Rectal smooth muscle tissue (tissue), 1 donor: Measurements from ENCODE around the gene SYT1.

Experiments
- H3K27ac ChIP-seq: one replicate; pipeline ENCODE4 v1.7.0; 2013; ENCODE audit warnings: low read depth, low read length, inconsistent platforms
- H3K27me3 ChIP-seq: one replicate; pipeline ENCODE4 v1.7.0; 2013; ENCODE audit warnings: low read length; ENCODE audit not compliant: control insufficient read depth, insufficient read depth
- H3K36me3 ChIP-seq: one replicate; pipeline ENCODE4 v1.7.0; 2013; ENCODE audit warnings: low read length; ENCODE audit not compliant: control insufficient read depth, insufficient read depth
- H3K4me1 ChIP-seq: one replicate; pipeline ENCODE4 v1.7.0; 2013; ENCODE audit warnings: low read length; ENCODE audit not compliant: control insufficient read depth, insufficient read depth
- H3K4me3 ChIP-seq: one replicate; pipeline ENCODE4 v1.7.0; 2013; ENCODE audit warnings: low read length
- H3K9ac ChIP-seq: one replicate; pipeline ENCODE4 v1.7.0; 2013; ENCODE audit warnings: low read length

The SYT1 gene

GRCh38 chr12:79439175-79439825 is 574.7 kb downstream of the SYT1 start:
- H3K27me3 ChIP-seq = no peaks in the 10 kb centered on the region
- H3K36me3 ChIP-seq = no peaks in the 10 kb centered on the region
- H3K27ac ChIP-seq = no peak overlapping the region
- H3K9ac ChIP-seq = no peak overlapping the region
- H3K4me1 ChIP-seq = no peaks in the 10 kb centered on the region
- H3K4me3 ChIP-seq = no peak overlapping the region

GRCh38 chr12:79441534-79441933 is 577.0 kb downstream of the SYT1 start:
- H3K4me3 ChIP-seq = no peak overlapping the region
- H3K4me1 ChIP-seq = no peaks in the 10 kb centered on the region
- no peak overlapping the region for H3K9ac ChIP-seq
- no peaks in the 10 kb centered on the region for H3K36me3 ChIP-seq
- H3K27me3 ChIP-seq = no peaks in the 10 kb centered on the region
- no peak overlapping the region for H3K27ac ChIP-seq

- no peak overlapping the region for H3K27ac ChIP-seq
- H3K27me3 ChIP-seq = no peaks in the 10 kb centered on the region
- no peak overlapping the region for H3K4me3 ChIP-seq
- H3K36me3 ChIP-seq = no peaks in the 10 kb centered on the region
- H3K4me1 ChIP-seq = no peaks in the 10 kb centered on the region
- no peak overlapping the region for H3K9ac ChIP-seq
Measured at GRCh38 chr12:79442396-79442795, 577.8 kb downstream of the SYT1 start.

GRCh38 chr12:79444089-79444488 is 579.5 kb downstream of the SYT1 start:
- Histone ChIP-seq H3K9ac (no peak overlapping the region), H3K36me3 (no peaks in the 10 kb centered on the region), H3K4me1 (no peaks in the 10 kb centered on the region), H3K27ac (no peak overlapping the region), H3K4me3 (no peak overlapping the region), H3K27me3 (no peaks in the 10 kb centered on the region)

GRCh38 chr12:79448816-79449215 is 584.2 kb downstream of the SYT1 start:
- Histone ChIP-seq H3K9ac (no peak overlapping the region), H3K27ac (no peak overlapping the region), H3K4me3 (no peak overlapping the region), H3K27me3 (no peaks in the 10 kb centered on the region), H3K36me3 (no peaks in the 10 kb centered on the region), H3K4me1 (peaks cover 13% of the 10 kb centered on the region)

GRCh38 chr12:79451365-79451764 is 586.8 kb downstream of the SYT1 start:
- peaks cover 26% of the 10 kb centered on the region for H3K4me1 ChIP-seq
- no peaks in the 10 kb centered on the region for H3K27me3 ChIP-seq
- no peaks in the 10 kb centered on the region for H3K36me3 ChIP-seq
- H3K4me3 ChIP-seq = no peak overlapping the region
- H3K9ac ChIP-seq = no peak overlapping the region
- H3K27ac ChIP-seq = peak overlapping the region; percentile 25

GRCh38 chr12:79451978-79452377 is 587.4 kb downstream of the SYT1 start:
- H3K27me3 ChIP-seq = no peaks in the 10 kb centered on the region
- H3K9ac ChIP-seq = no peak overlapping the region
- H3K36me3 ChIP-seq = no peaks in the 10 kb centered on the region
- H3K4me1 ChIP-seq = peaks cover 26% of the 10 kb centered on the region
- H3K4me3 ChIP-seq = no peak overlapping the region
- peak overlapping the region; percentile 25 for H3K27ac ChIP-seq

GRCh38 chr12:79452906-79453305 is 588.3 kb downstream of the SYT1 start:
- Histone ChIP-seq H3K27ac (peak overlapping the region; percentile 25), H3K27me3 (no peaks in the 10 kb centered on the region), H3K4me1 (peaks cover 26% of the 10 kb centered on the region), H3K36me3 (no peaks in the 10 kb centered on the region), H3K4me3 (no peak overlapping the region), H3K9ac (no peak overlapping the region)

- no peak overlapping the region for H3K4me3 ChIP-seq
- H3K36me3 ChIP-seq = no peaks in the 10 kb centered on the region
- no peak overlapping the region for H3K27ac ChIP-seq
- H3K9ac ChIP-seq = no peak overlapping the region
- H3K4me1 ChIP-seq = peaks cover 26% of the 10 kb centered on the region
- no peaks in the 10 kb centered on the region for H3K27me3 ChIP-seq
Measured at GRCh38 chr12:79453820-79454219, 589.2 kb downstream of the SYT1 start.

GRCh38 chr12:79454338-79454843 is 589.8 kb downstream of the SYT1 start:
- no peaks in the 10 kb centered on the region for H3K27me3 ChIP-seq
- H3K36me3 ChIP-seq = no peaks in the 10 kb centered on the region
- H3K4me1 ChIP-seq = peaks cover 26% of the 10 kb centered on the region
- no peak overlapping the region for H3K27ac ChIP-seq
- H3K9ac ChIP-seq = no peak overlapping the region
- H3K4me3 ChIP-seq = no peak overlapping the region

- peaks cover 26% of the 10 kb centered on the region for H3K4me1 ChIP-seq
- peak overlapping the region; percentile 49 for H3K27ac ChIP-seq
Measured at GRCh38 chr12:79455286-79455685, 590.7 kb downstream of the SYT1 start.

GRCh38 chr12:79482323-79482722 is 617.7 kb downstream of the SYT1 start:
- H3K36me3 ChIP-seq = no peaks in the 10 kb centered on the region
- no peaks in the 10 kb centered on the region for H3K27me3 ChIP-seq
- no peaks in the 10 kb centered on the region for H3K4me1 ChIP-seq
- no peak overlapping the region for H3K27ac ChIP-seq
- no peak overlapping the region for H3K9ac ChIP-seq
- no peak overlapping the region for H3K4me3 ChIP-seq

More at GRCh38 chr12:79455286-79455685, 590.7 kb downstream of the SYT1 start:
- Histone ChIP-seq H3K27me3 (no peaks in the 10 kb centered on the region), H3K36me3 (no peaks in the 10 kb centered on the region), H3K9ac (no peak overlapping the region), H3K4me3 (no peak overlapping the region)

- Histone ChIP-seq H3K9ac (no peak overlapping the region), H3K36me3 (no peaks in the 10 kb centered on the region), H3K27ac (no peak overlapping the region), H3K4me3 (no peak overlapping the region), H3K4me1 (no peaks in the 10 kb centered on the region), H3K27me3 (no peaks in the 10 kb centered on the region)
Measured at GRCh38 chr12:79482921-79483320, 618.3 kb downstream of the SYT1 start.
